ENCODE data around the gene CBFA2T3. TPM values are rescaled to one million over a fixed set of nuclear protein-coding genes. Genes with fewer than 3 reads are reported as not detected.
"Not testable (repeated sequence)": the region's sequence is repeated elsewhere in the genome, so short reads cannot be mapped to it uniquely, and the experiment has no call there.

CBFA2T3 gene
- total RNA-seq, 1 donor from 2014 or later, result 8.6 TPM

DNA sequence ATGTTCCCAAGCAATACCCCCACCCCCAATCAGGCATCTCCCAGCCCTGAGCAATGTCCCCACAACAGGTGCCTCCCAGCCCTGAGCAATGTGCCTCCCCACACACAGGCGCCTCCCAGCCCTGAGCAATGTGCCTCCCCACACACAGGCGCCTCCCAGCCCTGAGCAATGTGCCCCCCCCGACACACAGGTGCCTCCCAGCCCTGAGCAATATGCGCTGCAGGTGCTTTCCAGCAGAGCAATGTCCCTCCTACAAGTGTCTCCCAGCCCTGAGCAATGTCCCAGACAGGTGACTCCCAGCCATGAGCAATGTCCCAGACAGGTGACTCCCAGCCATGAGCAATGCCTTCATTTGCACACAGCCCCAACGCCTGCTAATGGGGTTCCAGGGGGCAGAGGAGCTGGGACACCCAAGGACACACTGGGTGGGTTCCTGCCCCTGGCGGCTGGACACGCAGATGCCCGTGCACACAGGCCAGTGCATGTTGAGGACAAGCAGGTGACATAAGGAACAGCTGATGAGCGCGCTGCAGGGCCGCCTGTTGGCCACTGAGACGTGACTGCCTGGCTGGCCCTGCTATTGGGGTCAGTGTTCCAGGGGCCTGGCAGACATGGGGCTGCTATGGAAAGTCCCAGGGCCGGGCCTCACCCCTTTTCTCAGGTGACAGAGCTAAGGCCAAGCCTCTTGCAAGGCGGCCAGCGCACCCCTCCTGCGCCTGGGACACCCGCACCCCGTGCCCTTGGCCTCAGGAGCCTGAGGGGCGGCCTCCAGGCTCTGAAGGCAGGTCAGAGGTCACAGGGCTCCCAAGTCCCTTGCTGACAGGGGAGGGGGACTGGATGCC lies 83.7 kb downstream of the CBFA2T3 start:
- Histone ChIP-seq H3K27ac (replicated peaks) (no peak overlapping the region), H3K36me3 (peaks cover 33% of the 10 kb centered on the region), H3K4me3 (no peak overlapping the region), H3K4me1 (peaks cover 13% of the 10 kb centered on the region), H3K9me3 (replicated peaks) (no peaks in the 10 kb centered on the region), H3K27me3 (ENCODE audit: low read depth) (no peaks in the 10 kb centered on the region)
- intact Hi-C loops (cut with micrococcal nuclease), result no loop called here
- DNase-seq, result no peak
- TF ChIP-seq, protein P1, sequence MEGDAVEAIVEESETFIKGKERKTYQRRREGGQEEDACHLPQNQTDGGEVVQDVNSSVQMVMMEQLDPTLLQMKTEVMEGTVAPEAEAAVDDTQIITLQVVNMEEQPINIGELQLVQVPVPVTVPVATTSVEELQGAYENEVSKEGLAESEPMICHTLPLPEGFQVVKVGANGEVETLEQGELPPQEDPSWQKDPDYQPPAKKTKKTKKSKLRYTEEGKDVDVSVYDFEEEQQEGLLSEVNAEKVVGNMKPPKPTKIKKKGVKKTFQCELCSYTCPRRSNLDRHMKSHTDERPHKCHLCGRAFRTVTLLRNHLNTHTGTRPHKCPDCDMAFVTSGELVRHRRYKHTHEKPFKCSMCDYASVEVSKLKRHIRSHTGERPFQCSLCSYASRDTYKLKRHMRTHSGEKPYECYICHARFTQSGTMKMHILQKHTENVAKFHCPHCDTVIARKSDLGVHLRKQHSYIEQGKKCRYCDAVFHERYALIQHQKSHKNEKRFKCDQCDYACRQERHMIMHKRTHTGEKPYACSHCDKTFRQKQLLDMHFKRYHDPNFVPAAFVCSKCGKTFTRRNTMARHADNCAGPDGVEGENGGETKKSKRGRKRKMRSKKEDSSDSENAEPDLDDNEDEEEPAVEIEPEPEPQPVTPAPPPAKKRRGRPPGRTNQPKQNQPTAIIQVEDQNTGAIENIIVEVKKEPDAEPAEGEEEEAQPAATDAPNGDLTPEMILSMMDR (IDR thresholded peaks at IDR 0.05; ENCODE audit: borderline replicate concordance), result no peak

DNA sequence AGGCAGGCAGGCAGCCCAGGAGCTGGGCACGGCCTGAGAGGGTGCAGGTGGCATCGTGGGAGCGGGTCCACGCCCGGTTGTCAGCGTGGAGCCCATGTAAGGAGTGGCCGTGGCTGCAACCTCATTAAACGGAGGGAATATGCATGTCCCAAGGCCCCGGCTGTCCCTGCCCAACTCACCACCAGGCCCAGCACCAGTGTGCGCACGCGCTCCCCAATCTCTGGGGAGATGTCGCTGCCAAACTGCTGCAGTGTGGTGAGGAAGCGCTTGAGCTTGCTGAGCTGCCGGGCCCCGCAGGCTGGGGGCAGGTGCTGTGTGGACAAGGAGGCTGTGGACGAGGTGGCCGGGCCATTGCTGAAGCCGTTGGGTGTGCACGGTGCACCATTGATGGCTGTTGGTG lies 84.9 kb downstream of the CBFA2T3 start:
- Histone ChIP-seq H3K9me3 (replicated peaks) (no peaks in the 10 kb centered on the region), H3K27me3 (ENCODE audit: low read depth) (no peaks in the 10 kb centered on the region), H3K36me3 (peaks cover 22% of the 10 kb centered on the region), H3K4me1 (peaks cover 22% of the 10 kb centered on the region), H3K4me3 (no peak overlapping the region), H3K27ac (replicated peaks) (no peak overlapping the region)
- no peak for DNase-seq
- TF ChIP-seq, protein P1 (IDR thresholded peaks at IDR 0.05; ENCODE audit: borderline replicate concordance), result no peak
- intact Hi-C loops (cut with micrococcal nuclease), result no loop called here

DNA sequence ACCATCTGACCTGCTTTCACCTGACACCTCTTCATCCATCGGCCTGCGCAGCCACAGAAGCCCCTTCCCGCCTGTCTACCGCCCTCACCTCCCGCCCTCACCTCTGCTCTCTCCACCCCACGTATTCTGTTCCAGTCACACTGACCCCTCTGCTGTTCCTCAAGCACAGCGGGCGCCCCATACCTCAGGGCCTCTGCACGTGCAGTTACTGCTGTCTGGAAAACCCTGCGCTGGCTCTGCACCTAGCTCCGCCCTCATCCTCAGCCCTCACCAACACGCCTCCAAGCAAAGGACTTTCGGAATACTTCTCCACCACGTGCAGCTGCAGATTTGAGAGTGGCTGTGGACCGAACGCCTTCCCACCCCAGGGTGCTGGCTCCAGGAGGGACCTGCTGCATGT lies 85.9 kb downstream of the CBFA2T3 start:
- DNase-seq, result no peak
- TF ChIP-seq, protein P1 (IDR thresholded peaks at IDR 0.05; ENCODE audit: borderline replicate concordance), result no peak
- H3K9me3 ChIP-seq (replicated peaks), result no peaks in the 10 kb centered on the region
- H3K4me1 ChIP-seq, result peaks cover 25% of the 10 kb centered on the region
- no peak overlapping the region for H3K27ac ChIP-seq (replicated peaks)
- H3K4me3 ChIP-seq, result no peak overlapping the region
- intact Hi-C loops (cut with micrococcal nuclease), result no loop called here
- peaks cover 17% of the 10 kb centered on the region for H3K36me3 ChIP-seq
- H3K27me3 ChIP-seq (ENCODE audit: low read depth), result no peaks in the 10 kb centered on the region

DNA sequence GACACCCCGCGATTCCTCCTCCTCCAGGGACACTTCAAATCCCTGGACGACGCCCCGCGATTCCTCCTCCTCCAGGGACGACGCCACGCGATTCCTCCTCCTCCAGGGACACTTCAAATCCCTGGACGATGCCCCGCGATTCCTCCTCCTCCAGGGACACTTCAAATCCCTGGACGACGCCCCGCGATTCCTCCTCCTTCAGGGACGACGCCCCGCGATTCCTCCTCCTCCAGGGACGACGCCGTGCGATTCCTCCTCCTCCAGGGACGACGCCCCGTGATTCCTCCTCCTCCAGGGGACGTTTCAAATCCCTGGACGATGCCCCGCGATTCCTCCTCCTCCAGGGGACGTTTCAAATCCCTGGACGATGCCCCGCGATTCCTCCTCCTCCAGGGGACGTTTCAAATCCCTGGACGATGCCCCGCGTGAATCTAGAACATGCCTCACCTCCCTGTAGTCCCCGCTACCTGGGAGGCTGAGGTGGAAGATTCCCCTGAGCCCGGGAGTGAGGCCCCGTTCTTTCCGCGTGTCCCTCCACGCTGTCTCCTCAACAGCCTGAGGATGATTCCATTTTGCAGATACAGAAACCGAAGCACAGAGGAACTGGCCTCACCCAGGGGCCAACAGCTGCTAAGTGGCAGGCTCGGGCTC lies 87.2 kb downstream of the CBFA2T3 start:
- H3K9me3 ChIP-seq (replicated peaks); H3K27me3 ChIP-seq (ENCODE audit: low read depth); H3K4me3 ChIP-seq; DNase-seq: not testable (repeated sequence)
- H3K27ac ChIP-seq (replicated peaks), result peak overlapping the region; percentile 85
- H3K4me1 ChIP-seq, result peaks cover 35% of the 10 kb centered on the region
- peaks cover 27% of the 10 kb centered on the region for H3K36me3 ChIP-seq
- intact Hi-C loops (cut with micrococcal nuclease), result loop anchor here (10.0 kb wide), 1 partner anchor 45 kb away; no protein-coding TSS in a partner anchor

DNA sequence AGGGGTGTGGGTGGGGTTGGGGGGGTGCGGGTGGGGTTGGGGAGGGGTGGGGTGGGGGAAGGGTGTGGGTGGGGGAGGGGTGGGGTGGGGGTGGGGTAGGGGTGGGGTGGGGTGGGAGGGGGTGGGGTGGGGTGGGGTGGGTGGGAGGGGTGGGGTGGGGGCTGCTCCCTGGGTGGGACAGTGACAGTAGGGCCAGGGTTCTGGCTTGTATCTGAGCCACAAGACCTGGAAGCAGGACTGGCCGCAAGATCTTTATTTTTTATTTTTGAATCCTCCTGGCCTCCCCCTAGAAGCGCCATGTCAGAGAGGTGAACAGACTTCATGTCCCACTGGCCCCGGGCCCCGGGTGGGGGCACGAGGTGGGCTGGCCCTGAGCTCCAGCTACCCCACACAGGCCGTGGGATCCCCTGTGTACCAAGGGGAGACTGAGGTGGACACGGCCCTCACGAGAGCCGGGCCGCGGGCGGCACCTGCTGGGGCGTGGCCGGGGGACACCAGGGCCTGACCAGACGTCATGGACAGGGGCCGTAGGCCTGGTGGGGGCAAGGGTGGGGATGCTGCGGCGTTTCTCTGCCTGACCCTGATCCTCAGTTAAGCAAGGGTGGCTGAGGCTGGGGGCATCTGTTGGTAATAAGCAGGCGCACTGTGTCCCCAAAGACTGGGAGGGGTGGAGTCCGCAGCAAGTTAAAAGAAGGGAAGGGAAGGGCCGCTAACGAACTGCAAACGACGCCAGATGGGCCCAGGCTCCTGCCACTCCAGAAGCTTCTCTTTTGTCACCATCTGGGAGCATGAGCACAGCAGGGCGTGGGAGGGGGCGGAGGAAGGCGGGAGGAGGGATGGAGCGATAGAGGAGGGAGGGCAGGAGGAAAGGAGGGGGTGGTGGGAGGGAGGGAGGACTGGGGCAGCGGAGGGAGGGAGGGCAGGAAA lies 88.3 kb downstream of the CBFA2T3 start:
- Histone ChIP-seq H3K36me3 (peaks cover 38% of the 10 kb centered on the region), H3K4me3 (no peak overlapping the region), H3K27me3 (ENCODE audit: low read depth) (peaks cover 1% of the 10 kb centered on the region), H3K4me1 (peaks cover 35% of the 10 kb centered on the region), H3K9me3 (replicated peaks) (no peaks in the 10 kb centered on the region), H3K27ac (replicated peaks) (peak overlapping the region; percentile 92)
- TF ChIP-seq, protein P1 (IDR thresholded peaks at IDR 0.05; ENCODE audit: borderline replicate concordance), result no peak
- intact Hi-C loops (cut with micrococcal nuclease), result loop anchor here (10.0 kb wide), 1 partner anchor 46 kb away; no protein-coding TSS in a partner anchor
- DNase-seq, result peak; percentile 75
